B cell (primary cell): Measurements from ENCODE around the gene ACAP2. TPM values are rescaled to one million over a fixed set of nuclear protein-coding genes. Genes with fewer than 3 reads are reported as not detected.

Source experiments
- ATAC-seq: fragments of 200-7000 bp; cut with Tn5 transposase; one replicate; pipeline ENCODE4 v1.10.0; 2021; ENCODE audit warnings: low read depth, mild to moderate bottlenecking, moderate number of reproducible peaks, moderate library complexity
- CTCF ChIA-PET: fragments of 350-600 bp; sonication (Branson Sonifier 250); formaldehyde crosslinking; loops from one replicate; lab custom pipeline; 2021; ENCODE audit warnings: antibody characterized with exemption, inconsistent platforms; lab: Charles Lee
- POLR2A ChIA-PET: fragments of 350-600 bp; sonication (Branson Sonifier 250); formaldehyde crosslinking; loops from one replicate; lab custom pipeline; 2021; ENCODE audit warnings: antibody characterized with exemption; lab: Charles Lee
- DNase-seq: peaks from one replicate; pipeline ENCODE4 v3.0.0; 2013
- H2AFZ ChIP-seq: 2 replicates; pipeline ENCODE4 v1.6.1; 2012; ENCODE audit warnings: mild to moderate bottlenecking, low read depth, low read length; ENCODE audit not compliant: insufficient read depth, poor library complexity, severe bottlenecking
- H3K27ac ChIP-seq, 2 donors: 1 replicate in 1 of 2; 2 replicates in 1 of 2; pipeline ENCODE4 v1.5.1; 2012 to 2013; ENCODE audit warnings: low read length in 2 of 2, mild to moderate bottlenecking in 2 of 2, moderate library complexity in 1 of 2
- H3K27me3 ChIP-seq, 4 experiments: fragments of 200-600 bp in 1 of 4; sonication (generic) in 1 of 4; replicated peaks in 1 of 4; 1 replicate in 2 of 4; 2 replicates in 2 of 4; pipeline versions ENCODE4 v1.6.1 to v1.7.0; 2013 to 2016; ENCODE audit warnings: low read length in 3 of 4, mild to moderate bottlenecking in 2 of 4, mixed read lengths in 1 of 4, moderate library complexity in 1 of 4; ENCODE audit not compliant: insufficient read depth in 4 of 4, control insufficient read depth in 3 of 4; ENCODE audit errors: control extremely low read depth in 1 of 4
- H3K36me3 ChIP-seq, 2 experiments: replicated peaks in 1 of 2; 1 replicate in 1 of 2; 2 replicates in 1 of 2; pipeline versions ENCODE4 v1.6.1 to v1.7.1; 2013; ENCODE audit warnings: low read length in 1 of 2; ENCODE audit not compliant: insufficient read depth in 2 of 2, control insufficient read depth in 1 of 2; ENCODE audit errors: control extremely low read depth in 1 of 2, extremely low read depth in 1 of 2
- H3K4me1 ChIP-seq, 2 donors: fragments of 200-600 bp in 1 of 2; sonication (generic) in 1 of 2; 1 replicate in 1 of 2; 2 replicates in 1 of 2; pipeline versions ENCODE4 v1.5.1 to v1.6.1; 2013 to 2017; ENCODE audit warnings: low read length in 2 of 2; ENCODE audit not compliant: control insufficient read depth in 2 of 2, insufficient read depth in 2 of 2
- H3K4me2 ChIP-seq: replicated peaks from 2 replicates; pipeline ENCODE3; 2012; ENCODE audit warnings: mild to moderate bottlenecking, low read depth, low read length; ENCODE audit not compliant: poor library complexity, severe bottlenecking
- H3K4me3 ChIP-seq, 5 experiments: fragments of 200-600 bp in 1 of 5; sonication (generic) in 1 of 5; 1 replicate in 3 of 5; 2 replicates in 2 of 5; pipeline versions ENCODE4 v1.5.1 to v1.7.0; 2011 to 2016; ENCODE audit warnings: low read length in 4 of 5, mild to moderate bottlenecking in 4 of 5, low read depth in 2 of 5, control low read depth in 1 of 5, moderate library complexity in 1 of 5; ENCODE audit not compliant: insufficient read depth in 1 of 5; ENCODE audit errors: control extremely low read depth in 1 of 5, extremely low read depth in 1 of 5
- H3K79me2 ChIP-seq: fragments of 200-600 bp; sonication (generic); one replicate; pipeline ENCODE4 v1.6.0; 2016; ENCODE audit warnings: low read length; ENCODE audit not compliant: control insufficient read depth, insufficient read depth
- H3K9ac ChIP-seq: fragments of 200-600 bp; sonication (generic); 2 replicates; pipeline ENCODE4 v1.6.1; 2017; ENCODE audit warnings: mild to moderate bottlenecking, low read length, moderate library complexity
- H3K9me3 ChIP-seq, 3 donors: one replicate each; pipeline versions ENCODE4 v1.6.1 to v1.7.1; 2013; ENCODE audit warnings: low read length in 2 of 3; ENCODE audit not compliant: control insufficient read depth in 2 of 3, insufficient read depth in 1 of 3; ENCODE audit errors: control extremely low read depth in 1 of 3
- H4K20me1 ChIP-seq: 2 replicates; pipeline ENCODE4 v1.6.0; 2012; ENCODE audit warnings: mild to moderate bottlenecking, low read length; ENCODE audit not compliant: insufficient read depth, control insufficient read depth, poor library complexity, severe bottlenecking
- H3K27ac Mint-ChIP-seq: one replicate; pipeline ENCODE4 v1.8.0; 2021; ENCODE audit warnings: mixed read lengths
- H3K27me3 Mint-ChIP-seq: one replicate; pipeline ENCODE4 v1.8.0; 2021; ENCODE audit warnings: mixed read lengths
- H3K4me1 Mint-ChIP-seq: one replicate; pipeline ENCODE4 v1.8.0; 2021; ENCODE audit warnings: mixed read lengths
- H3K4me3 Mint-ChIP-seq: one replicate; pipeline ENCODE4 v1.8.0; 2021; ENCODE audit warnings: mixed read lengths
- H3K9me3 Mint-ChIP-seq: one replicate; pipeline ENCODE4 v1.8.0; 2022; ENCODE audit warnings: mixed read lengths; ENCODE audit not compliant: insufficient read depth
- EZH2 ChIP-seq: IDR thresholded peaks from 2 replicates; pipeline ENCODE4 v1.6.1; 2012; ENCODE audit warnings: borderline replicate concordance, low read depth, mild to moderate bottlenecking, moderate library complexity, low read length; ENCODE audit not compliant: insufficient read depth, poor library complexity, severe bottlenecking
- WGBS: methylation state at CpG from one replicate; pipeline ENCODE4 v1.1.5; 2013; ENCODE audit warnings: missing lambda C conversion rate; ENCODE audit not compliant: insufficient coverage; 5-methylcytosine and 5-hydroxymethylcytosine counted together
- intact Hi-C: fragments of 100-400 bp; cut with micrococcal nuclease; formaldehyde crosslinking; loops from one replicate; pipeline ENCODE4 v1.10.0; 2022
- polyA plus RNA-seq: library from polyadenylated mRNA; depleted of rRNA; stranded (reverse); fragments of >200 nt; gene quantifications from 2 replicates; pipeline ENCODE4 v1.2.3, GENCODE V29; 2012
- total RNA-seq, 2 donors: library from RNA; stranded (reverse); fragments of 120-200 nt in 1 of 2; gene quantifications; 1 replicate in 1 of 2; 2 replicates in 1 of 2; pipeline versions ENCODE4 v1.2.3 to v1.2.4, GENCODE V29; 2013 to 2022
- TF ChIP-seq, protein P1 (sequence below): fragments of 200-600 bp; IDR thresholded peaks from one replicate; pipeline ENCODE4 v1.8.0; 2022; ENCODE audit warnings: antibody characterized with exemption, mild to moderate bottlenecking

The ACAP2 gene
- total and polyA plus RNA-seq, 2 donors (not counting 1 experiment from before 2014, with no cell fraction given), result 18.6 to 113 TPM

DNA sequence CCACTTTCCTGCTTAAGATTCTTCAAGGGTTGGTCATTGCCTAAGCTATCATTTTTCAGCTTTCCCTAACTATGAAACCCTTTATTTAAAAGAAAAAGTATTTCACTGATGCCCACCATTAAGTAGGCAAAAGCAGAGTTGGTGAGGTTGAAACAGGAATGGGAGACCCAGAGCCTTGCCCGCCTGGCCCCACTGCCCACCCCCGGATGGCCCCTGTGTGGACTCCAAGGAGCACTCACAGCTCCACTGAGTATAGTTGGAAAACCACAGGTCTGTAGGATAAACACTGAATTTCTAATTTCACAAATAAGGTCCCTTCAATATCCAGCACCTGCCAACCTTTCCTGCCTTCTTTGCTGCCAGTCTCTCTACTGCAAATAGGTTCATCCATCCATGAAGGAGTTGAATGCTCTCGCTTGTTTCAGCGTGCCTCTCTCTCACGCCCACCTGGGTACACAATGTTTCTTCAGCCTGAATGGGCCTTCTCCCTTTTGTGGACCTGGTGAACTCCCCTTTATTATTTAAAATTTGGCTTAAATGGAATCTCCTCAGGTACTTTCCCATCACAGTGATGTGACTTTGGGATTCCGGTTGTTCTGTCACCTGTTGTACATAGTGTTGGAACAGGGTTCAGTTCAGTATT is 8.7 kb upstream of the ACAP2 start:
- Histone ChIP-seq H3K4me2 (no peak overlapping the region), H4K20me1 (no peaks in the 10 kb centered on the region), H2AFZ (no peak overlapping the region), H3K4me1 (no peaks in the 10 kb centered on the region), H3K79me2 (no peaks in the 10 kb centered on the region), H3K4me3 (no peak overlapping the region), H3K9me3 (no peaks in the 10 kb centered on the region), H3K27ac (no peak overlapping the region), H3K36me3 (no peaks in the 10 kb centered on the region), H3K9ac (no peak overlapping the region), H3K27me3 (no peaks in the 10 kb centered on the region)
- Mint-ChIP-seq H3K27ac (no peak overlapping the region), H3K27me3 (no peaks in the 10 kb centered on the region), H3K4me3 (no peak overlapping the region), H3K4me1 (no peaks in the 10 kb centered on the region), H3K9me3 (no peaks in the 10 kb centered on the region)
- ATAC-seq (no peak), DNase-seq (no peak)
- TF ChIP-seq, protein P1, sequence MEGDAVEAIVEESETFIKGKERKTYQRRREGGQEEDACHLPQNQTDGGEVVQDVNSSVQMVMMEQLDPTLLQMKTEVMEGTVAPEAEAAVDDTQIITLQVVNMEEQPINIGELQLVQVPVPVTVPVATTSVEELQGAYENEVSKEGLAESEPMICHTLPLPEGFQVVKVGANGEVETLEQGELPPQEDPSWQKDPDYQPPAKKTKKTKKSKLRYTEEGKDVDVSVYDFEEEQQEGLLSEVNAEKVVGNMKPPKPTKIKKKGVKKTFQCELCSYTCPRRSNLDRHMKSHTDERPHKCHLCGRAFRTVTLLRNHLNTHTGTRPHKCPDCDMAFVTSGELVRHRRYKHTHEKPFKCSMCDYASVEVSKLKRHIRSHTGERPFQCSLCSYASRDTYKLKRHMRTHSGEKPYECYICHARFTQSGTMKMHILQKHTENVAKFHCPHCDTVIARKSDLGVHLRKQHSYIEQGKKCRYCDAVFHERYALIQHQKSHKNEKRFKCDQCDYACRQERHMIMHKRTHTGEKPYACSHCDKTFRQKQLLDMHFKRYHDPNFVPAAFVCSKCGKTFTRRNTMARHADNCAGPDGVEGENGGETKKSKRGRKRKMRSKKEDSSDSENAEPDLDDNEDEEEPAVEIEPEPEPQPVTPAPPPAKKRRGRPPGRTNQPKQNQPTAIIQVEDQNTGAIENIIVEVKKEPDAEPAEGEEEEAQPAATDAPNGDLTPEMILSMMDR, result no peak
- TF ChIP-seq EZH2, result no peak
- intact Hi-C loops, result no loop called here
- 92% methylated on average over 4 of the region's 6 CpGs for WGBS
- ChIA-PET CTCF (no interaction called here), POLR2A (no interaction called here)

DNA sequence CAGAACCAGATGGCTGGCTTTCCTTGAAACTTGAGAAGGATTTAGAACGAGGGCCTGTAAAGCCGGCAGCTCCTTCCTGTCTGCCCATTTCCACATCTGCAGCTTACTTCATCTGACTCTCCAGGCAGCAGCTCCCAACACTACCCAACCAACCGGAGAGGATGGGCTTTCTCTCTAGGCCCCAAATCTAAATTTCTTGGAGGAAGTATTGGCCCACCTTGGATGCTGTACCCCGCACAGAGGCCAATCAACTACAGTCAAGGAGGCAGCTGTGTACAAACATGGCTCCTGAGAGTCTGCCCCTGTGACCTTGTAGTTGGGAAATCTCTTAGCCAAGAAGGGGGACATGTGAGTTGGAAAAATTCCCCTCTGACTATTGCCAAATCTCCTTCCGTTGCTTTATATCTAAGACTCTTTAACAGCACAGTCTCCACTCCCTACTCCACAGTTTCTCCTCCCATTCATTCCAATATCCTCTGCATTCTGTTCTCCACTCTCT is 8.0 kb upstream of the ACAP2 start:
- DNase-seq (no peak), ATAC-seq (no peak)
- H3K4me3 ChIP-seq, result no peak overlapping the region
- H3K27ac ChIP-seq, result no peak overlapping the region
- H3K4me2 ChIP-seq, result no peak overlapping the region
- Mint-ChIP-seq H3K4me1 (no peaks in the 10 kb centered on the region), H3K4me3 (no peak overlapping the region), H3K27ac (no peak overlapping the region), H3K9me3 (no peaks in the 10 kb centered on the region), H3K27me3 (no peaks in the 10 kb centered on the region)
- no peaks in the 10 kb centered on the region for H3K4me1 ChIP-seq
- no peaks in the 10 kb centered on the region for H3K36me3 ChIP-seq
- H3K9me3 ChIP-seq, result no peaks in the 10 kb centered on the region
- H4K20me1 ChIP-seq, result no peaks in the 10 kb centered on the region
- H3K9ac ChIP-seq, result no peak overlapping the region
- intact Hi-C loops, result no loop called here
- H2AFZ ChIP-seq, result no peak overlapping the region
- no peak for TF ChIP-seq EZH2
- TF ChIP-seq, protein P1, result no peak
- WGBS, result 100% methylated on average over 4 of the region's 5 CpGs
- ChIA-PET POLR2A (no interaction called here), CTCF (no interaction called here)
- H3K27me3 ChIP-seq, result no peaks in the 10 kb centered on the region
- H3K79me2 ChIP-seq, result no peaks in the 10 kb centered on the region
